GM21447 (cell line): ENCODE data around the gene SPATA32.

Experiments used
- ATAC-seq: cut with Tn5 transposase; IDR thresholded peaks from one replicate; pipeline ENCODE4 v1.9.1; 2021; ENCODE audit not compliant: unreplicated experiment

The SPATA32 gene

GRCh38 chr17:45218895-45219661 lies 42.8 kb downstream of the SPATA32 start:
- no peak for ATAC-seq
